Dedifferentiated amniotic fluid mesenchymal stem cell (primary cell): Measurements from ENCODE around the gene PNMA8A.

ENCODE experiments used
- DNase-seq: peaks from one replicate; pipeline ENCODE4 v3.0.0-alpha.2; 2016; ENCODE audit errors: extremely low spot score

Gene PNMA8A

GRCh38 chr19:46492841-46493235 is 21.5 kb upstream of the PNMA8A start:
- no peak for DNase-seq

GRCh38 chr19:46491975-46492682 is 20.8 kb upstream of the PNMA8A start:
- no peak for DNase-seq

- DNase-seq: no peak
These were observed 19.4 kb upstream of the PNMA8A start for GRCh38 chr19:46490774-46491173.

GRCh38 chr19:46489445-46490272 is 18.3 kb upstream of the PNMA8A start:
- DNase-seq: peak; percentile 23

- no peak for DNase-seq
These were observed 17.2 kb upstream of the PNMA8A start for GRCh38 chr19:46488551-46488950.

- DNase-seq: peak; percentile 63
These were observed 16.6 kb upstream of the PNMA8A start for GRCh38 chr19:46487802-46488445.

GRCh38 chr19:46487178-46487801 is 15.9 kb upstream of the PNMA8A start:
- DNase-seq: no peak

- no peak for DNase-seq
These were observed 15.0 kb upstream of the PNMA8A start for GRCh38 chr19:46486358-46486757.

GRCh38 chr19:46484656-46485055 is 13.3 kb upstream of the PNMA8A start:
- no peak for DNase-seq

GRCh38 chr19:46482631-46483030 is 11.3 kb upstream of the PNMA8A start:
- no peak for DNase-seq

- peak; percentile 49 for DNase-seq
These were observed 10.6 kb upstream of the PNMA8A start for GRCh38 chr19:46481947-46482346.

- DNase-seq: peak; percentile 47
These were observed 10.0 kb upstream of the PNMA8A start for GRCh38 chr19:46481223-46481848.

GRCh38 chr19:46480415-46480814 is 9.1 kb upstream of the PNMA8A start:
- DNase-seq: peak; percentile 80

- DNase-seq: no peak
These were observed 7.1 kb upstream of the PNMA8A start for GRCh38 chr19:46478356-46478986.

- no peak for DNase-seq
These were observed 4.6 kb upstream of the PNMA8A start for GRCh38 chr19:46475986-46476385.

- DNase-seq: no peak
These were observed 2.8 kb upstream of the PNMA8A start for GRCh38 chr19:46474211-46474610.

GRCh38 chr19:46472592-46472991 is 1.2 kb upstream of the PNMA8A start:
- DNase-seq: no peak

GRCh38 chr19:46471811-46472543 is 614 bp upstream of the PNMA8A start:
- DNase-seq: no peak

GRCh38 chr19:46470376-46470775 is 987 bp downstream of the PNMA8A start:
- DNase-seq: no peak

GRCh38 chr19:46469541-46470185 is 1.7 kb downstream of the PNMA8A start:
- DNase-seq: no peak
